OCI-LY3 (cell line): ENCODE data around the gene GLYATL3.

Experiments used
- H2AFZ ChIP-seq: fragments of 200-600, 300-600 bp; shearing (Covaris generic); 2 replicates; pipeline ENCODE4 v1.6.0; 2014; ENCODE audit warnings: antibody characterized with exemption, low read depth, low read length
- H3K27ac ChIP-seq: fragments of 200-600, 300-600 bp; sonication (generic); 2 replicates; pipeline ENCODE4 v1.5.1; 2014; ENCODE audit warnings: mild to moderate bottlenecking, low read length, moderate library complexity, mixed read lengths
- H3K27me3 ChIP-seq: fragments of 200-600, 300-600 bp; sonication (generic); 2 replicates; pipeline ENCODE4 v1.6.1; 2014; ENCODE audit warnings: low read depth, low read length, mixed read lengths
- H3K36me3 ChIP-seq: fragments of 200-600, 300-600 bp; sonication (generic); replicated peaks from 2 replicates; pipeline ENCODE3; 2014; ENCODE audit warnings: low read depth, low read length, mixed read lengths
- H3K4me1 ChIP-seq: fragments of 300-600, 200-600 bp; sonication (generic); 2 replicates; pipeline ENCODE4 v1.6.1; 2014; ENCODE audit warnings: low read length, mixed read lengths
- H3K4me2 ChIP-seq: fragments of 200-600, 300-600 bp; sonication (generic); 2 replicates; pipeline ENCODE4 v1.6.1; 2014; ENCODE audit warnings: low read length, mixed read lengths
- H3K4me3 ChIP-seq: fragments of 300-600, 200-600 bp; sonication (generic); 2 replicates; pipeline ENCODE4 v1.5.1; 2014; ENCODE audit warnings: antibody characterized with exemption, mild to moderate bottlenecking, low read length, moderate library complexity
- H3K79me2 ChIP-seq: fragments of 300-600, 200-600 bp; shearing (Covaris generic); 2 replicates; pipeline ENCODE4 v1.6.1; 2014; ENCODE audit warnings: mild to moderate bottlenecking, low read length, mixed read lengths
- H3K9ac ChIP-seq: fragments of 300-600, 200-600 bp; shearing (Covaris generic); 2 replicates; pipeline ENCODE4 v1.6.0; 2014; ENCODE audit warnings: mild to moderate bottlenecking, low read length, moderate library complexity
- H3K9me3 ChIP-seq: fragments of 200-600, 300-600 bp; shearing (Covaris generic); 2 replicates; pipeline ENCODE4 v1.6.1; 2014; ENCODE audit warnings: low read length, mixed read lengths; ENCODE audit not compliant: insufficient read depth
- H4K20me1 ChIP-seq: fragments of 200-600, 300-600 bp; sonication (generic); 2 replicates; pipeline ENCODE4 v1.6.1; 2016; ENCODE audit warnings: low read length, mixed read lengths; ENCODE audit not compliant: insufficient read depth
- EZH2phosphoT487 ChIP-seq: fragments of 200-600 bp; shearing (Covaris generic); IDR thresholded peaks from 2 replicates; pipeline ENCODE4 v1.6.1; 2018; ENCODE audit warnings: antibody characterized with exemption, mixed run types, low read depth
- TF ChIP-seq, protein P1 (sequence below): fragments of 200-600, 300-600 bp; sonication (generic); IDR thresholded peaks from 2 replicates; pipeline ENCODE4 v1.5.1; 2014; ENCODE audit warnings: antibody characterized with exemption, low read length, low read depth

GLYATL3 gene

DNA sequence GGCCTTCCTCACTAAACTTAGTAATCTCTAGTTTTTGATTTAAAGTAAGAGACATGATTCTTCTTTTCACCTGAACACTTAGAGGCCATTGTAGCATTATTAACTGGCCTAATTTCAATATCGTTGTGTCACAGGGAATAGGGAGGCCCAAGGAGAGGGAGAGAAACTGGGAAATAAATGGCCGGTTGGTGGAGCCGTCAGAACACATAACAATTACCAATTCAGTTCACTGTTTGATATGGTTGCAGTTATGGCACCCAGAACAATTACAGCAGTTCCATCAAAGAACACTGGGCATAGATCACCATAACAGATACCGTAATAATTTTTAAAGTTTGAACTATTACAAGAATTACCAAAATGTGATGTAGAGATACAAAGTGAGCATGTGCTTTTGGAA lies 9.1 kb upstream of the GLYATL3 start:
- Histone ChIP-seq H3K4me3 (no peak overlapping the region), H4K20me1 (no peaks in the 10 kb centered on the region), H3K9me3 (no peaks in the 10 kb centered on the region), H2AFZ (no peak overlapping the region), H3K4me2 (no peak overlapping the region), H3K27ac (no peak overlapping the region), H3K36me3 (peaks cover 28% of the 10 kb centered on the region), H3K79me2 (no peaks in the 10 kb centered on the region), H3K4me1 (no peaks in the 10 kb centered on the region), H3K27me3 (no peaks in the 10 kb centered on the region), H3K9ac (no peak overlapping the region)
- TF ChIP-seq, protein P1, sequence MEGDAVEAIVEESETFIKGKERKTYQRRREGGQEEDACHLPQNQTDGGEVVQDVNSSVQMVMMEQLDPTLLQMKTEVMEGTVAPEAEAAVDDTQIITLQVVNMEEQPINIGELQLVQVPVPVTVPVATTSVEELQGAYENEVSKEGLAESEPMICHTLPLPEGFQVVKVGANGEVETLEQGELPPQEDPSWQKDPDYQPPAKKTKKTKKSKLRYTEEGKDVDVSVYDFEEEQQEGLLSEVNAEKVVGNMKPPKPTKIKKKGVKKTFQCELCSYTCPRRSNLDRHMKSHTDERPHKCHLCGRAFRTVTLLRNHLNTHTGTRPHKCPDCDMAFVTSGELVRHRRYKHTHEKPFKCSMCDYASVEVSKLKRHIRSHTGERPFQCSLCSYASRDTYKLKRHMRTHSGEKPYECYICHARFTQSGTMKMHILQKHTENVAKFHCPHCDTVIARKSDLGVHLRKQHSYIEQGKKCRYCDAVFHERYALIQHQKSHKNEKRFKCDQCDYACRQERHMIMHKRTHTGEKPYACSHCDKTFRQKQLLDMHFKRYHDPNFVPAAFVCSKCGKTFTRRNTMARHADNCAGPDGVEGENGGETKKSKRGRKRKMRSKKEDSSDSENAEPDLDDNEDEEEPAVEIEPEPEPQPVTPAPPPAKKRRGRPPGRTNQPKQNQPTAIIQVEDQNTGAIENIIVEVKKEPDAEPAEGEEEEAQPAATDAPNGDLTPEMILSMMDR: no peak
- TF ChIP-seq EZH2phosphoT487: no peak

DNA sequence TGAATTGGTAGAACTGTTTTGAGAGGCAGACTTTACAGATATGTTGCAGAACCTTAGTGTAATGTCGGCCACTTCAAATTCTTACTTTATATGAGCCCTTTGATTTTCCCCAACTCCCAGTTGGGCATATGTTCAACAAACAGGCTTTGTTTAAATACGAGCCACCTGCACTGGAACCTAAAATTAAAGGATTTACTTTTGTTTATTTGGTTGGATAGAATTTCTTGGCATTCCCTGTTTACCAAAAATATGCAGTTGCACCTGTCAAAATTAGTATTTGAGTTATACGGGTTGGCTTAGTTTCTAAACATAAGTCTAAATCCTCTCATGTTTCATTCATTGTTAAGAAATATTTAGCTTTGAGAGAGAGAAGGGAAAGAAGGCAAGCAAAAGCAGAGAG lies 2.4 kb upstream of the GLYATL3 start:
- Histone ChIP-seq H3K4me3 (no peak overlapping the region), H3K79me2 (no peaks in the 10 kb centered on the region), H3K9me3 (no peaks in the 10 kb centered on the region), H3K4me1 (no peaks in the 10 kb centered on the region), H4K20me1 (no peaks in the 10 kb centered on the region), H3K27me3 (no peaks in the 10 kb centered on the region), H3K4me2 (no peak overlapping the region), H2AFZ (no peak overlapping the region), H3K27ac (no peak overlapping the region), H3K36me3 (peaks cover 12% of the 10 kb centered on the region), H3K9ac (no peak overlapping the region)
- TF ChIP-seq, protein P1: no peak
- no peak for TF ChIP-seq EZH2phosphoT487

DNA sequence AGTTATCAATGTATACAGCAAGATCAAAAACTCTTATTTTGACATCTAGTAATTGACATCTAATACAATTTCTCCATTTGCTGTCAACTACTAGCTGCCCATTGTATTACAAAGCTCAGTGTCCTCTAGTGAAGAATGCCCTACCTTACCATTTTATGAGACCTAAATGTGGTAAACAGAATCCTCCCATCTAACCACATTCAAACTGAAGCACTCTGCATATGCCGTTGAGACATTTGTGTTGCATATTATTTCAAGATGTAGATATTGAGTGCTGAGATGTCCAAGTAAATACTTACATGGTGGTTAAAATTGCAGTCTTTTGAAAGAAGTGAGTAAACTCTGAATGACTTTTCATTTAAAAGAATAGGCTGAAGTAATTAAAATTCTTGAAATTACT lies 597 bp upstream of the GLYATL3 start:
- no peak overlapping the region for H3K4me2 ChIP-seq
- H4K20me1 ChIP-seq: no peaks in the 10 kb centered on the region
- H3K4me1 ChIP-seq: no peaks in the 10 kb centered on the region
- H3K4me3 ChIP-seq: no peak overlapping the region
- no peaks in the 10 kb centered on the region for H3K27me3 ChIP-seq
- H2AFZ ChIP-seq: no peak overlapping the region
- no peak for TF ChIP-seq EZH2phosphoT487
- TF ChIP-seq, protein P1: no peak
- H3K9ac ChIP-seq: no peak overlapping the region
- H3K36me3 ChIP-seq: peaks cover 3% of the 10 kb centered on the region
- no peaks in the 10 kb centered on the region for H3K79me2 ChIP-seq
- no peaks in the 10 kb centered on the region for H3K9me3 ChIP-seq
- no peak overlapping the region for H3K27ac ChIP-seq

DNA sequence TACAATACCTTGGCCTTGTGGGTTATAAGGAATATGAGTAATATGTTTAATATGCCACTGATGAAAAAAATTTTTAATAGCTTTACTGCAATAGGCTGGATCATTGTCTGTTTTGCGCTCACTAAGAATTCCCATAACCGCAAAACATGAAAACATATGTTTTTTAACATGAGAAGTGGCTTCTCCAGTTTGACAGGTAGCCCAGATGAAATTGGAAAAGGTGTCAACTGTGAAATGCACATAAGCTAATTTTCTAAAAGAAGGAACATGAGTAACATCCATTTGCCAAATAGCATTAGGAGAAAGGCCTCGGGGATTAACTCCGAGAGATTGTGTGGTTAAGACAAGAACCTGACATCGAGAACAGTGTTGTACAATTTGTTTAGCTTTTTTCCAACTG lies 4.9 kb downstream of the GLYATL3 start:
- H3K4me1 ChIP-seq: no peaks in the 10 kb centered on the region
- no peaks in the 10 kb centered on the region for H3K79me2 ChIP-seq
- no peaks in the 10 kb centered on the region for H3K36me3 ChIP-seq
- no peak for TF ChIP-seq EZH2phosphoT487
- TF ChIP-seq, protein P1: no peak
- no peaks in the 10 kb centered on the region for H3K9me3 ChIP-seq
- H2AFZ ChIP-seq: no peak overlapping the region
- H3K4me2 ChIP-seq: no peak overlapping the region
- no peak overlapping the region for H3K4me3 ChIP-seq
- H3K9ac ChIP-seq: no peak overlapping the region
- H3K27me3 ChIP-seq: no peaks in the 10 kb centered on the region
- no peaks in the 10 kb centered on the region for H4K20me1 ChIP-seq
- H3K27ac ChIP-seq: no peak overlapping the region
